HCT116 (cell line): Measurements from ENCODE around the gene RRAGB. TPM values are rescaled to one million over a fixed set of nuclear protein-coding genes. Genes with fewer than 3 reads are reported as not detected.

Experiments
- ATAC-seq: fragments of 200-7000 bp; cut with Tn5 transposase; 2 replicates; pipeline ENCODE4 v1.9.1; 2020; ENCODE audit warnings: mild to moderate bottlenecking, moderate library complexity
- BruUV-seq: library from RNA; stranded (reverse); fragments of 400-500 nt; replicated peaks from 2 replicates; lab custom pipeline; 2021; lab: Mats Ljungman, UMichigan
- CTCF ChIA-PET: fragments of 300-600 bp; sonication (Branson Sonifier 250); formaldehyde crosslinking; loops from one replicate; lab custom pipeline; 2021; ENCODE audit warnings: antibody characterized with exemption; lab: Charles Lee
- POLR2A ChIA-PET: fragments of 300-600, 350-600 bp; sonication (Branson Sonifier 250); formaldehyde crosslinking; loops from one replicate; lab custom pipeline; 2021; ENCODE audit warnings: antibody characterized with exemption; lab: Charles Lee
- RAD21 ChIA-PET, 2 experiments: fragments of 300-600 bp; sonication (Branson Sonifier 250); formaldehyde crosslinking; loops; one replicate each; lab custom pipeline; 2023; ENCODE audit warnings: low total read pairs in 2 of 2; ENCODE audit not compliant: uncharacterized antibody in 2 of 2, unreplicated experiment in 2 of 2, low non-redundant PET in 1 of 2; lab: Charles Lee
- DNase-seq: peaks from one replicate; pipeline ENCODE4 v3.0.0-alpha.2; 2010; ENCODE audit warnings: low read depth, low spot score
- H2AFZ ChIP-seq: fragments of 200-600 bp; shearing (Covaris generic), sonication (generic); 2 replicates; pipeline ENCODE4 v1.6.1; 2017; ENCODE audit warnings: low read depth, mixed run types, mixed read lengths, antibody characterized with exemption, low read length; ENCODE audit not compliant: poor library complexity, severe bottlenecking
- H3K27ac ChIP-seq: 2 replicates; pipeline ENCODE4 v1.5.1; 2012; ENCODE audit warnings: low read depth, low read length
- H3K27me3 ChIP-seq: fragments of 200-600 bp; sonication (generic); 2 replicates; pipeline ENCODE4 v1.6.1; 2016; ENCODE audit warnings: mixed run types, low read length, mixed read lengths; ENCODE audit not compliant: insufficient read depth
- H3K36me3 ChIP-seq, 2 experiments: fragments of 200-500 bp in 1 of 2; fragments of 200-600 bp in 1 of 2; sonication (Bioruptor generic) in 1 of 2; sonication (generic) in 1 of 2; 2 replicates each; pipeline versions ENCODE4 v1.5.1 to v1.6.1; 2014 to 2016; ENCODE audit warnings: low read length in 2 of 2, inconsistent platforms in 1 of 2, mixed read lengths in 1 of 2, mixed run types in 1 of 2; ENCODE audit not compliant: insufficient read depth in 2 of 2, control insufficient read depth in 1 of 2
- H3K4me1 ChIP-seq, 2 experiments: fragments of 200-600 bp in 1 of 2; sonication (generic) in 1 of 2; 2 replicates each; pipeline versions ENCODE4 v1.5.1 to v1.6.1; 2012 to 2017; ENCODE audit warnings: low read length in 2 of 2, inconsistent platforms in 1 of 2, mild to moderate bottlenecking in 1 of 2, mixed read lengths in 1 of 2, mixed run types in 1 of 2, moderate library complexity in 1 of 2; ENCODE audit not compliant: insufficient read depth in 2 of 2, control insufficient read depth in 1 of 2
- H3K4me2 ChIP-seq: fragments of 200-600 bp; sonication (generic); 2 replicates; pipeline ENCODE4 v1.6.1; 2017; ENCODE audit warnings: mixed run types, low read length, mixed read lengths
- H3K4me3 ChIP-seq, 2 experiments: fragments of 200-600 bp in 1 of 2; sonication (generic) in 1 of 2; replicated peaks in 1 of 2; 2 replicates each; pipeline ENCODE4 v1.5.1; 2011 to 2016; ENCODE audit warnings: low read length in 2 of 2, control low read depth in 1 of 2, low read depth in 1 of 2, mild to moderate bottlenecking in 1 of 2, mixed read lengths in 1 of 2, mixed run types in 1 of 2
- H3K79me2 ChIP-seq: fragments of 200-600 bp; sonication (generic); 2 replicates; pipeline ENCODE4 v1.6.1; 2017; ENCODE audit warnings: mild to moderate bottlenecking, mixed run types, low read length, moderate library complexity, mixed read lengths; ENCODE audit not compliant: insufficient read depth
- H3K9ac ChIP-seq: fragments of 200-600 bp; sonication (generic); 2 replicates; pipeline ENCODE4 v1.6.1; 2016; ENCODE audit warnings: low read length, mixed read lengths
- H3K9me2 ChIP-seq: fragments of 200-600 bp; sonication (generic), shearing (Covaris generic); 2 replicates; pipeline ENCODE4 v1.6.1; 2017; ENCODE audit warnings: mixed run types, mild to moderate bottlenecking, moderate library complexity; ENCODE audit not compliant: insufficient read depth
- H3K9me3 ChIP-seq, 2 experiments: fragments of 200-500 bp in 1 of 2; fragments of 200-600 bp in 1 of 2; sonication (Bioruptor generic) in 1 of 2; sonication (generic) in 1 of 2; 2 replicates each; pipeline ENCODE4 v1.6.1; 2014 to 2017; ENCODE audit warnings: low read length in 2 of 2, mixed read lengths in 2 of 2, inconsistent platforms in 1 of 2, low read depth in 1 of 2, mild to moderate bottlenecking in 1 of 2, mixed run types in 1 of 2, moderate library complexity in 1 of 2; ENCODE audit not compliant: control insufficient read depth in 1 of 2, insufficient read depth in 1 of 2
- H4K20me1 ChIP-seq: fragments of 200-600 bp; sonication (generic), shearing (Covaris generic); 2 replicates; pipeline ENCODE4 v1.6.1; 2017; ENCODE audit warnings: mixed run types, mild to moderate bottlenecking, moderate library complexity; ENCODE audit not compliant: insufficient read depth
- CBX3 ChIP-seq: IDR thresholded peaks from 2 replicates; pipeline ENCODE4 v1.6.1; 2012; ENCODE audit warnings: low read depth
- CEBPB ChIP-seq: IDR thresholded peaks from 2 replicates; pipeline ENCODE4 v1.6.1; 2012; ENCODE audit warnings: low read depth
- EGR1 ChIP-seq: IDR thresholded peaks from 2 replicates; pipeline ENCODE4 v1.6.1; 2012; ENCODE audit warnings: low read depth
- ELF1 ChIP-seq: IDR thresholded peaks from 2 replicates; pipeline ENCODE4 v1.6.1; 2012; ENCODE audit warnings: low read depth, borderline replicate concordance
- EZH2 ChIP-seq: fragments of 200-600 bp; sonication (generic); IDR thresholded peaks from 2 replicates; pipeline ENCODE4 v1.6.1; 2017; ENCODE audit warnings: antibody characterized with exemption, mixed run types
- EZH2phosphoT487 ChIP-seq: fragments of 200-600 bp; IDR thresholded peaks from 2 replicates; pipeline ENCODE4 v1.6.1; 2018; ENCODE audit warnings: antibody characterized with exemption, borderline replicate concordance
- FOSL1 ChIP-seq: IDR thresholded peaks from 2 replicates; pipeline ENCODE4 v1.6.1; 2012; ENCODE audit warnings: low read depth
- JUND ChIP-seq: IDR thresholded peaks from 2 replicates; pipeline ENCODE4 v1.6.1; 2012
- MAX ChIP-seq: IDR thresholded peaks from 2 replicates; pipeline ENCODE4 v1.6.1; 2012
- RAD21 ChIP-seq: IDR thresholded peaks from 2 replicates; pipeline ENCODE4 v1.6.1; 2012; ENCODE audit warnings: low read depth, mild to moderate bottlenecking
- SIN3A ChIP-seq: IDR thresholded peaks from 2 replicates; pipeline ENCODE4 v1.6.1; 2012; ENCODE audit warnings: low read depth
- SP1 ChIP-seq: IDR thresholded peaks from 2 replicates; pipeline ENCODE4 v1.6.1; 2012; ENCODE audit warnings: low read depth
- SRF ChIP-seq: IDR thresholded peaks from 2 replicates; pipeline ENCODE4 v1.6.1; 2012; ENCODE audit warnings: low read depth
- TCF7L2 ChIP-seq: IDR thresholded peaks from 2 replicates; pipeline ENCODE4 v1.7.0; 2011; ENCODE audit warnings: borderline replicate concordance, inconsistent platforms; ENCODE audit not compliant: insufficient read depth, insufficient read length; ENCODE audit errors: extremely low read depth
- YY1 ChIP-seq: IDR thresholded peaks from 2 replicates; pipeline ENCODE4 v1.6.1; 2011; ENCODE audit warnings: low read length, low read depth, moderate library complexity, mild to moderate bottlenecking; ENCODE audit not compliant: insufficient replicate concordance; ENCODE audit errors: extremely low read depth
- ZFX ChIP-seq: fragments of 450-650 bp; IDR thresholded peaks from 2 replicates; pipeline ENCODE4 v1.6.1; 2017
- ZNF274 ChIP-seq: fragments of 200-500 bp; sonication (Bioruptor generic); IDR thresholded peaks from 2 replicates; pipeline ENCODE4 v1.6.1; 2014; ENCODE audit warnings: mild to moderate bottlenecking, low read depth, low read length, inconsistent platforms
- intact Hi-C: fragments of 100-400 bp; cut with micrococcal nuclease; formaldehyde crosslinking; loops from 2 replicates; pipeline ENCODE4 v1.10.0; 2022
- total RNA-seq: library from RNA; stranded (reverse); gene quantifications from one replicate; pipeline ENCODE4 v1.2.1, GENCODE V29; 2021; ENCODE audit not compliant: unreplicated experiment
- TF ChIP-seq, protein P1 (sequence below): IDR thresholded peaks from 2 replicates; pipeline ENCODE4 v1.6.1; 2012; ENCODE audit warnings: low read depth
- TF ChIP-seq, protein P2 (sequence below), 3 experiments: fragments of 200-600 bp in 1 of 3; sonication (generic) in 1 of 3; IDR thresholded peaks in 2 of 3; conservative IDR thresholded peaks in 1 of 3; 2 replicates each; pipeline ENCODE4 v1.5.1; 2012 to 2017; ENCODE audit warnings: low read depth in 2 of 3, low read length in 2 of 3, antibody characterized with exemption in 1 of 3, borderline replicate concordance in 1 of 3, control low read depth in 1 of 3, mild to moderate bottlenecking in 1 of 3, mixed read lengths in 1 of 3, mixed run types in 1 of 3, moderate library complexity in 1 of 3; ENCODE audit not compliant: insufficient read depth in 1 of 3
- TF ChIP-seq, protein P3 (sequence below): IDR thresholded peaks from 2 replicates; pipeline ENCODE4 v1.6.1; 2011; ENCODE audit warnings: mild to moderate bottlenecking, low read length, moderate library complexity; ENCODE audit not compliant: insufficient replicate concordance; ENCODE audit errors: extremely low read depth

The RRAGB gene
- total RNA-seq, 1 experiment from 2014 or later = 9.2 TPM

- CTCF ChIA-PET = no interaction called here
- RAD21 ChIA-PET = no interaction called here
- TF ChIP-seq ZFX (no peak), TCF7L2 (no peak), MAX (no peak), EGR1 (no peak), RAD21 (no peak), EZH2phosphoT487 (no peak), YY1 (no peak), SRF (no peak), EZH2 (no peak), SIN3A (no peak), FOSL1 (no peak), CBX3 (no peak), ELF1 (no peak), ZNF274 (no peak), CEBPB (no peak), SP1 (no peak), JUND (no peak)
- TF ChIP-seq, protein P1, sequence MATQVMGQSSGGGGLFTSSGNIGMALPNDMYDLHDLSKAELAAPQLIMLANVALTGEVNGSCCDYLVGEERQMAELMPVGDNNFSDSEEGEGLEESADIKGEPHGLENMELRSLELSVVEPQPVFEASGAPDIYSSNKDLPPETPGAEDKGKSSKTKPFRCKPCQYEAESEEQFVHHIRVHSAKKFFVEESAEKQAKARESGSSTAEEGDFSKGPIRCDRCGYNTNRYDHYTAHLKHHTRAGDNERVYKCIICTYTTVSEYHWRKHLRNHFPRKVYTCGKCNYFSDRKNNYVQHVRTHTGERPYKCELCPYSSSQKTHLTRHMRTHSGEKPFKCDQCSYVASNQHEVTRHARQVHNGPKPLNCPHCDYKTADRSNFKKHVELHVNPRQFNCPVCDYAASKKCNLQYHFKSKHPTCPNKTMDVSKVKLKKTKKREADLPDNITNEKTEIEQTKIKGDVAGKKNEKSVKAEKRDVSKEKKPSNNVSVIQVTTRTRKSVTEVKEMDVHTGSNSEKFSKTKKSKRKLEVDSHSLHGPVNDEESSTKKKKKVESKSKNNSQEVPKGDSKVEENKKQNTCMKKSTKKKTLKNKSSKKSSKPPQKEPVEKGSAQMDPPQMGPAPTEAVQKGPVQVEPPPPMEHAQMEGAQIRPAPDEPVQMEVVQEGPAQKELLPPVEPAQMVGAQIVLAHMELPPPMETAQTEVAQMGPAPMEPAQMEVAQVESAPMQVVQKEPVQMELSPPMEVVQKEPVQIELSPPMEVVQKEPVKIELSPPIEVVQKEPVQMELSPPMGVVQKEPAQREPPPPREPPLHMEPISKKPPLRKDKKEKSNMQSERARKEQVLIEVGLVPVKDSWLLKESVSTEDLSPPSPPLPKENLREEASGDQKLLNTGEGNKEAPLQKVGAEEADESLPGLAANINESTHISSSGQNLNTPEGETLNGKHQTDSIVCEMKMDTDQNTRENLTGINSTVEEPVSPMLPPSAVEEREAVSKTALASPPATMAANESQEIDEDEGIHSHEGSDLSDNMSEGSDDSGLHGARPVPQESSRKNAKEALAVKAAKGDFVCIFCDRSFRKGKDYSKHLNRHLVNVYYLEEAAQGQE = no peak
- TF ChIP-seq, protein P2, sequence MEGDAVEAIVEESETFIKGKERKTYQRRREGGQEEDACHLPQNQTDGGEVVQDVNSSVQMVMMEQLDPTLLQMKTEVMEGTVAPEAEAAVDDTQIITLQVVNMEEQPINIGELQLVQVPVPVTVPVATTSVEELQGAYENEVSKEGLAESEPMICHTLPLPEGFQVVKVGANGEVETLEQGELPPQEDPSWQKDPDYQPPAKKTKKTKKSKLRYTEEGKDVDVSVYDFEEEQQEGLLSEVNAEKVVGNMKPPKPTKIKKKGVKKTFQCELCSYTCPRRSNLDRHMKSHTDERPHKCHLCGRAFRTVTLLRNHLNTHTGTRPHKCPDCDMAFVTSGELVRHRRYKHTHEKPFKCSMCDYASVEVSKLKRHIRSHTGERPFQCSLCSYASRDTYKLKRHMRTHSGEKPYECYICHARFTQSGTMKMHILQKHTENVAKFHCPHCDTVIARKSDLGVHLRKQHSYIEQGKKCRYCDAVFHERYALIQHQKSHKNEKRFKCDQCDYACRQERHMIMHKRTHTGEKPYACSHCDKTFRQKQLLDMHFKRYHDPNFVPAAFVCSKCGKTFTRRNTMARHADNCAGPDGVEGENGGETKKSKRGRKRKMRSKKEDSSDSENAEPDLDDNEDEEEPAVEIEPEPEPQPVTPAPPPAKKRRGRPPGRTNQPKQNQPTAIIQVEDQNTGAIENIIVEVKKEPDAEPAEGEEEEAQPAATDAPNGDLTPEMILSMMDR (IDR thresholded peaks at IDR 0.05 in 2 of 3, conservative IDR thresholded peaks at IDR 0.05 in 1 of 3; ENCODE audit: borderline replicate concordance in 1 of 3, insufficient read depth in 1 of 3, low read depth in 2 of 3, low read length in 2 of 3) = no peak
- TF ChIP-seq, protein P3, sequence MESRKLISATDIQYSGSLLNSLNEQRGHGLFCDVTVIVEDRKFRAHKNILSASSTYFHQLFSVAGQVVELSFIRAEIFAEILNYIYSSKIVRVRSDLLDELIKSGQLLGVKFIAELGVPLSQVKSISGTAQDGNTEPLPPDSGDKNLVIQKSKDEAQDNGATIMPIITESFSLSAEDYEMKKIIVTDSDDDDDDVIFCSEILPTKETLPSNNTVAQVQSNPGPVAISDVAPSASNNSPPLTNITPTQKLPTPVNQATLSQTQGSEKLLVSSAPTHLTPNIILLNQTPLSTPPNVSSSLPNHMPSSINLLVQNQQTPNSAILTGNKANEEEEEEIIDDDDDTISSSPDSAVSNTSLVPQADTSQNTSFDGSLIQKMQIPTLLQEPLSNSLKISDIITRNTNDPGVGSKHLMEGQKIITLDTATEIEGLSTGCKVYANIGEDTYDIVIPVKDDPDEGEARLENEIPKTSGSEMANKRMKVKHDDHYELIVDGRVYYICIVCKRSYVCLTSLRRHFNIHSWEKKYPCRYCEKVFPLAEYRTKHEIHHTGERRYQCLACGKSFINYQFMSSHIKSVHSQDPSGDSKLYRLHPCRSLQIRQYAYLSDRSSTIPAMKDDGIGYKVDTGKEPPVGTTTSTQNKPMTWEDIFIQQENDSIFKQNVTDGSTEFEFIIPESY = no peak
- POLR2A ChIA-PET = no interaction called here
- Histone ChIP-seq H3K4me2 (no peak overlapping the region), H3K27me3 (no peaks in the 10 kb centered on the region), H4K20me1 (no peaks in the 10 kb centered on the region), H3K79me2 (no peaks in the 10 kb centered on the region), H3K36me3 (no peaks in the 10 kb centered on the region; a peak in 1 of 4 replicates), H3K9ac (no peak overlapping the region), H3K4me3 (no peak overlapping the region), H3K27ac (no peak overlapping the region), H3K4me1 (no peaks in the 10 kb centered on the region), H3K9me3 (no peaks in the 10 kb centered on the region), H2AFZ (no peak overlapping the region), H3K9me2 (no peaks in the 10 kb centered on the region)
- intact Hi-C loops = no loop called here
- BruUV-seq = no TSS peak
- no peak for DNase-seq
- no peak for ATAC-seq
Measured at GRCh38 chrX:55742649-55743048, 25.1 kb downstream of the RRAGB start.
